GM18526 (cell line): ENCODE measurements around the gene PANK1.

ENCODE experiments used
- POLR2A ChIP-seq: IDR thresholded peaks from 3 replicates; pipeline ENCODE4 v1.6.1; 2011; ENCODE audit not compliant: insufficient read length; ENCODE audit errors: extremely low read depth

PANK1 gene

GRCh38 chr10:89537364-89537763, 107.7 kb downstream of the PANK1 start:
- TF ChIP-seq POLR2A, result no peak

GRCh38 chr10:89536013-89536354, 109.1 kb downstream of the PANK1 start:
- TF ChIP-seq POLR2A, result no peak

DNA sequence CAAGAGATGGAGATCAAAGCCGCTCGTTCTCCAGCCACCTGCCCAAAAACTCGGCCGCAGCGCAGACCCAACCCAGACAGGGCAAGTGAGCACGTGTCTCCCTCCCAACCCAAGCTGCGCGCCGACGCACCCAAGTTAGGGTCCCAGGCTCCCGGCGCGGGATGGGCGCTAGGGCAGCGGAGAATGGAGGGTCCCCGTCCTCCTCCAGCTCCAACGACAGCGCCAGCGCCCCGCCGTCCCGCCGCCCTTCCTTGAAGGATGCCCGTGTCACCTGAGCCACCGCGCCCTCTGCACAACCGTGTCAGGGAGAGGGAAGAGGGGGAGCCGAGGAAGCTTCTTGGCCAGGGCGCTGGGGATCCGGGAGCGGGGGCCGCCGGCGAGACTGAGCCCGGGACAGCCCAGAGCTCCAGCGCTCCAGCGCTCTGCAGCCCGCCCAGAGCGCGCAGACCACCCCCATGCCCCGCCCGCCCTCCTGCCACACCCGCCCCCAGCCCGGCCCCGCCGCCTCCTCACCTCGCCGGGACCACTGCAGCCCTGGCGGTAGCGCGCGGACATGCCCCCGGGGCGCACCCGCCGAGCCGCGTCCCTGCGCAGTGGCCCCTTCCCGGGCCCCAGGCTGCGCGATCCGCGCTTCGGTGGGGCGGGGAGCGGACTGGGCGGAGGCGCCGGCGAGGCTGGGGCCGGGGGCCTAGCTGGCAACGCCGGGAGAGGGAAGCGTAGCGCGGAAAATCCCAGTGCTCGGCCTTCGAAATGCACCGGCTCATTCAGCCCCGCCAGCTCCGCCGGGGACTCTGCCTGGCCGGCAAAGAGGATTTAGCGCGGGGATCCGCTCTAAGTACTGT, 109.7 kb downstream of the PANK1 start, which contains the start of gene SLC16A12:
SLC16A12 (minus strand) TSS at position 424 of the 842 bp plus-strand sequence. CDS start 73,016 bp downstream, outside the sequence.
- no peak for TF ChIP-seq POLR2A

- no peak for TF ChIP-seq POLR2A
Measured at GRCh38 chr10:89534826-89535166, 110.2 kb downstream of the PANK1 start.
